Neuronal stem cell (in vitro differentiated cells): Measurements from ENCODE around the gene NARS2.
"Not testable (repeated sequence)": the region's sequence is repeated elsewhere in the genome, so short reads cannot be mapped to it uniquely, and the experiment has no call there.

ENCODE experiments used
- DNase-seq: peaks from one replicate; pipeline ENCODE4 v3.0.0-alpha.2; 2013; ENCODE audit warnings: low spot score
- H2AFZ ChIP-seq: one replicate; pipeline ENCODE4 v1.6.1; 2013; ENCODE audit warnings: mild to moderate bottlenecking, low read length, inconsistent platforms
- H2AK5ac ChIP-seq: 2 replicates; pipeline ENCODE4 v1.6.1; 2013; ENCODE audit warnings: low read depth, mild to moderate bottlenecking, inconsistent platforms, low read length, moderate library complexity, mixed read lengths
- H2BK120ac ChIP-seq: 2 replicates; pipeline ENCODE4 v1.6.1; 2013; ENCODE audit warnings: low read depth, mild to moderate bottlenecking, inconsistent platforms, low read length, moderate library complexity, mixed read lengths
- H2BK12ac ChIP-seq: one replicate; pipeline ENCODE4 v1.6.1; 2013; ENCODE audit warnings: low read length, inconsistent platforms
- H2BK15ac ChIP-seq: 2 replicates; pipeline ENCODE4 v1.6.1; 2013; ENCODE audit warnings: mild to moderate bottlenecking, low read length, inconsistent platforms, mixed read lengths
- H2BK5ac ChIP-seq: one replicate; pipeline ENCODE4 v1.6.1; 2013; ENCODE audit warnings: inconsistent platforms, mild to moderate bottlenecking, low read length, moderate library complexity
- H3K14ac ChIP-seq: one replicate; pipeline ENCODE4 v1.6.1; 2013; ENCODE audit warnings: low read length, inconsistent platforms
- H3K18ac ChIP-seq: 2 replicates; pipeline ENCODE4 v1.6.1; 2013; ENCODE audit warnings: low read length, inconsistent platforms
- H3K23ac ChIP-seq: 2 replicates; pipeline ENCODE4 v1.6.1; 2013; ENCODE audit warnings: low read depth, mild to moderate bottlenecking, mixed read lengths, low read length, inconsistent platforms; ENCODE audit not compliant: poor library complexity
- H3K27ac ChIP-seq: replicated peaks from 3 replicates; pipeline ENCODE4 v1.5.1; 2013; ENCODE audit warnings: low read length, inconsistent platforms
- H3K27me3 ChIP-seq, 3 experiments: 2 replicates each; pipeline ENCODE4 v1.6.1; 2013; ENCODE audit warnings: low read length in 3 of 3, mild to moderate bottlenecking in 2 of 3, inconsistent platforms in 1 of 3, low read depth in 1 of 3, mixed read lengths in 1 of 3, moderate library complexity in 1 of 3; ENCODE audit not compliant: control insufficient read depth in 3 of 3, insufficient read depth in 3 of 3
- H3K36me3 ChIP-seq, 2 donors: replicated peaks in 1 of 2; 2 replicates each; pipeline ENCODE4 v1.6.1; 2013; ENCODE audit warnings: low read length in 2 of 2; ENCODE audit not compliant: control insufficient read depth in 2 of 2, insufficient read depth in 2 of 2
- H3K4ac ChIP-seq: 2 replicates; pipeline ENCODE4 v1.6.1; 2013; ENCODE audit warnings: inconsistent platforms, mild to moderate bottlenecking, low read length, moderate library complexity
- H3K4me1 ChIP-seq, 2 donors: 1 replicate in 1 of 2; 2 replicates in 1 of 2; pipeline ENCODE4 v1.6.1; 2013; ENCODE audit warnings: low read length in 2 of 2, low read depth in 1 of 2; ENCODE audit not compliant: control insufficient read depth in 2 of 2, insufficient read depth in 1 of 2
- H3K4me2 ChIP-seq: one replicate; pipeline ENCODE4 v1.6.1; 2013; ENCODE audit warnings: mild to moderate bottlenecking, low read length, inconsistent platforms; ENCODE audit not compliant: insufficient read depth, poor library complexity, severe bottlenecking
- H3K4me3 ChIP-seq, 2 donors: 2 replicates each; pipeline ENCODE4 v1.5.1; 2013; ENCODE audit warnings: low read length in 2 of 2, mild to moderate bottlenecking in 2 of 2, inconsistent platforms in 1 of 2, moderate library complexity in 1 of 2
- H3K79me1 ChIP-seq: one replicate; pipeline ENCODE4 v1.6.1; 2013; ENCODE audit warnings: low read depth, mild to moderate bottlenecking, inconsistent platforms, low read length, moderate library complexity
- H3K9ac ChIP-seq: one replicate; pipeline ENCODE4 v1.6.1; 2013; ENCODE audit warnings: mild to moderate bottlenecking, low read depth, low read length, inconsistent platforms; ENCODE audit not compliant: poor library complexity
- H3K9me3 ChIP-seq, 2 donors: replicated peaks in 1 of 2; 2 replicates each; pipeline versions ENCODE3 to v1.6.1; 2013; ENCODE audit warnings: low read length in 2 of 2, mild to moderate bottlenecking in 2 of 2, inconsistent platforms in 1 of 2, low read depth in 1 of 2, mixed read lengths in 1 of 2, moderate library complexity in 1 of 2; ENCODE audit not compliant: control insufficient read depth in 2 of 2, insufficient read depth in 1 of 2
- H4K8ac ChIP-seq: one replicate; pipeline ENCODE4 v1.6.1; 2013; ENCODE audit warnings: low read depth, mild to moderate bottlenecking, inconsistent platforms, low read length, moderate library complexity
- H4K91ac ChIP-seq: one replicate; pipeline ENCODE4 v1.6.1; 2013; ENCODE audit warnings: low read length, low read depth, mild to moderate bottlenecking, inconsistent platforms; ENCODE audit not compliant: poor library complexity
- WGBS, 2 donors: extraction: QIAGEN DNeasy Blood & Tissue Kit; methylation state at CpG; one replicate each; pipeline ENCODE4 v1.1.7; 2013; ENCODE audit warnings: missing lambda C conversion rate in 2 of 2, mixed read lengths in 1 of 2; ENCODE audit not compliant: insufficient read length in 2 of 2, insufficient replicate concordance in 1 of 2; ENCODE audit errors: extremely low coverage in 2 of 2; 5-methylcytosine and 5-hydroxymethylcytosine counted together

Gene NARS2

DNA sequence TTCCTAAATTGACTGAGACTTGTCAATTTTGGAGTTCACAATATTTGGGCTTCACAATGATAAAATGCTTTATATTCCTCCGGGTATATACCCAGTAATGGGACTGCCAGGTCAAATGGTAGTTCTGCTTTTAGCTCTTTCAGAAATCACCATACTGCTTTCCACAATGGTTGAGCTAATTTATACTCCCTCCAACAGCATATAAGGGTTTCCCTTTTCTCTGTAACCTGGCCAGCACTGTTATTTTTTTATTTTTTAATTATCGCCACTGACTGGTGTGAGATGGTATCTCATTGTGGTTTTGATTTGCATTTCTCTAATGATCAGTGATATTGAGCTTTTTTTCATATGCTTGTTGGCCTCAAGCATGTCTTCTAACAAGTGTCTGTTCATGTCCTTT lies 21.8 kb downstream of the NARS2 start:
- no peak overlapping the region for H2AK5ac ChIP-seq
- H3K9me3 ChIP-seq = no peaks in the 10 kb centered on the region
- H3K23ac ChIP-seq = no peak overlapping the region
- no CpG with 5 or more reads among the region's 2 CpGs for WGBS, 2 donors
- no peak overlapping the region for H2BK15ac ChIP-seq
- H3K36me3 ChIP-seq = peaks cover 0 to 40% of the 10 kb centered on the region in 2 donors
- no peak overlapping the region for H4K91ac ChIP-seq
- H3K18ac ChIP-seq = no peak overlapping the region
- no peaks in the 10 kb centered on the region for H3K79me1 ChIP-seq
- H3K4me1 ChIP-seq = peaks cover 8 to 13% of the 10 kb centered on the region in 2 donors
- no peak overlapping the region for H3K4me2 ChIP-seq
- no peak overlapping the region for H2BK12ac ChIP-seq
- DNase-seq = no peak
- H3K4ac ChIP-seq = no peak overlapping the region
- no peak overlapping the region for H4K8ac ChIP-seq
- no peak overlapping the region for H2AFZ ChIP-seq
- no peak overlapping the region for H3K9ac ChIP-seq
- no peak overlapping the region for H3K27ac ChIP-seq
- H3K27me3 ChIP-seq = no peaks in the 10 kb centered on the region
- H2BK5ac ChIP-seq = no peak overlapping the region
- no peak overlapping the region for H2BK120ac ChIP-seq
- no peak overlapping the region for H3K4me3 ChIP-seq
- H3K14ac ChIP-seq = no peak overlapping the region

DNA sequence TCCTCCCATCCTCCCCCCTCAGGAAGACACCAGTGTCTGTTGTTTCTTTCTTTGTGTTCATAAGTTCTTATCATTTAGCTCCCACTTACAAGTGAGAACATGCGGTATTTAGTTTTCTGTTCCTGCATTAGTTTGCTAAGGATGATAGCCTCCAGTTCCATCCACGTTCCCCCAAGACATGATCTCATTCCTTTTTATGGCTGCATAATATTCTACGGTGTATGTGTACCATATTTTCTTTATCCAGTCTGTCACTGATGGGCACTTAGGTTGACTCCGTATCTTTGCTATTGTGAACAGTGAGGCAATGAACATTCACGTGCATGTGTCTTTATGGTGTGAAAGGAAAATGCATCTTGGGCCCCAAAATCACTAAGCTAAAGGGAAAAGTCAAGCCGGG lies 22.5 kb downstream of the NARS2 start:
- peaks cover 0 to 40% of the 10 kb centered on the region in 2 donors for H3K36me3 ChIP-seq
- H2BK12ac ChIP-seq, H3K18ac ChIP-seq: not testable (repeated sequence)

DNA sequence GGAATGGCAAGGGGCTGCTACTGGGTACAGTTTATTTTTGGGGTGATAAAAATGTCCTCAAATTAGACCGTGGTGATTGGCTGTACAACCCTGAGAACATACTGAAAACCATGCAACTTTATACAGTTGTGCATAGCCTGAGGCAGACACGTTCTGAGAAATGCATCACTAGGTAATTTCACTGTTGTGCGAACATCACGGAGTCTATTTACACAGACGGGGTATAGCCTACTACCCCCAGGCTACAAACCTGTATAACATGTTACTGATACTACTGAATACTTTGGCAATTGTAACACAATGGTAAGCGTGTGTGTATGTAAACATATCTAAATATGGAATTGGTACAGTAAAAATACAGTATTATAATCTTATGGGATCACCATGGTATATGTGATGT lies 23.6 kb downstream of the NARS2 start:
- Histone ChIP-seq H3K23ac (no peak overlapping the region), H3K4me1 (peaks cover 5 to 10% of the 10 kb centered on the region in 2 donors), H3K4me3 (no peak overlapping the region), H3K4ac (no peak overlapping the region), H4K91ac (no peak overlapping the region), H3K14ac (no peak overlapping the region), H3K4me2 (no peak overlapping the region), H3K9ac (no peak overlapping the region), H2AFZ (no peak overlapping the region), H2BK15ac (no peak overlapping the region), H3K36me3 (peaks cover under 1 to 32% of the 10 kb centered on the region in 2 donors), H2AK5ac (no peak overlapping the region), H4K8ac (no peak overlapping the region), H3K27ac (no peak overlapping the region), H2BK120ac (no peak overlapping the region), H3K9me3 (no peaks in the 10 kb centered on the region), H3K18ac (no peak overlapping the region), H2BK5ac (no peak overlapping the region), H2BK12ac (no peak overlapping the region), H3K27me3 (no peaks in the 10 kb centered on the region), H3K79me1 (no peaks in the 10 kb centered on the region)
- no CpG with 5 or more reads among the region's 6 CpGs for WGBS, 2 donors
- no peak for DNase-seq

More for the DNA sequence above, 22.5 kb downstream of the NARS2 start:
- not testable (repeated sequence) for H3K27me3 ChIP-seq, H2BK5ac ChIP-seq, H3K4me3 ChIP-seq, H2BK120ac ChIP-seq, H2BK15ac ChIP-seq, H4K8ac ChIP-seq, H3K4ac ChIP-seq, H3K27ac ChIP-seq, DNase-seq, H3K4me2 ChIP-seq, H3K9ac ChIP-seq, H3K14ac ChIP-seq, H3K9me3 ChIP-seq, H3K79me1 ChIP-seq, H2AK5ac ChIP-seq, H3K23ac ChIP-seq, H2AFZ ChIP-seq, H4K91ac ChIP-seq
- H3K4me1 ChIP-seq = peaks cover 6 to 10% of the 10 kb centered on the region in 2 donors
- WGBS, 2 donors = no CpG with 5 or more reads among the region's 6 CpGs

DNA sequence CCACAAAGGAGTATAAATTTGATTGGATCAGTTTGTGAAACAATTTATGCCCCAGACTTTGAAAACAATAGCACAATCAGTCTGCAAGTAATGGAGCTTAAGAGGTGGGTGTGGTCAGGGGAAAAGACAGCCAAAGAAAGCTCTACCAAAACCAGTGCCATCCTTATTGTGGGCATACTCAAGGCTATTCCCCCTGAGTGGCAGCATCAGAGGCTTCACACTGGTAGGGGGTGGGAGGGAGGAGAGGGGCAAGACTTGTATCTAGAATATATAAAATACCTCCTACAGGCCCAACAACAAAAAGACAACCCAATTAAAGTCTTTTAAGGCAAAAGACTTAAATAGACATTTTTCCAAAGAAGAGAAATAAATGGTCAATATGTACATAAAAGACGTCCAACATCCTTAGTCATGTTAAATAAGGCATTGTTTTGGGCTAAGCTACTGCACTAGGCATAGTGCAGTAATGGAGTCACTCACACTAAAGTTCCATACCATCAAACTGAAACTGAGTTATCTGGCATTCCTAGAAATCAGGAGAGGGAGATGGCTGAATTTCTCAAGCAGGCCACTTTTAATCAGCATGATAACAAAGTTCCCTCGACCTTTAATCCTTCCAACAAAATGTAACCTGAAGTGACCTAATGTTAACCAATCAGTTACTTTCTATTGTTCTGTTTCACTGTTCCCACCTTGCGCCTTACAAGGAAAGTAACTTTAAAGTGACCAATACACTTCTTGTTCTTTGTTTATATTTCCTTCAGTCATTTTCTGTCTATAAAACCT lies 24.8 kb downstream of the NARS2 start:
- H3K27me3 ChIP-seq = no peaks in the 10 kb centered on the region
- H4K91ac ChIP-seq = no peak overlapping the region
- no peak overlapping the region for H2BK15ac ChIP-seq
- H3K79me1 ChIP-seq = no peaks in the 10 kb centered on the region
- no peak overlapping the region for H2AK5ac ChIP-seq
- H2BK5ac ChIP-seq = no peak overlapping the region
- no peak overlapping the region for H3K27ac ChIP-seq
- no peak overlapping the region for H3K4me3 ChIP-seq
- H3K14ac ChIP-seq = no peak overlapping the region
- H3K9ac ChIP-seq = no peak overlapping the region
- H4K8ac ChIP-seq = no peak overlapping the region
- H3K4me2 ChIP-seq = no peak overlapping the region
- peaks cover 5 to 10% of the 10 kb centered on the region in 2 donors for H3K4me1 ChIP-seq
- H3K23ac ChIP-seq = no peak overlapping the region
- H2BK120ac ChIP-seq = no peak overlapping the region
- H3K36me3 ChIP-seq = peaks cover 3 to 25% of the 10 kb centered on the region in 2 donors
- H3K18ac ChIP-seq = no peak overlapping the region
- H3K9me3 ChIP-seq = no peaks in the 10 kb centered on the region
- no peak overlapping the region for H2BK12ac ChIP-seq
- DNase-seq = no peak
- no CpG with 5 or more reads among the region's 3 CpGs for WGBS, 2 donors
- H2AFZ ChIP-seq = no peak overlapping the region
- no peak overlapping the region for H3K4ac ChIP-seq
